Activated effector memory CD4-positive, alpha-beta T cell treated with Interleukin-2 at 50 U/mL for 16 hours (primary cell): ENCODE results near the gene NGFR.
A peak's percentile ranks its signal among the peaks of the same experiment; 100 is the strongest.

Experiments
- DNase-seq: peaks from one replicate; pipeline ENCODE4 v3.0.0-alpha.2; 2020

Gene NGFR

GRCh38 chr17:49494986-49495841 is at the start of gene NGFR:
TSS of gene NGFR (plus strand) at chr17:49495293. CDS start at chr17:49495418, 125 bp downstream.
- peak; percentile 39 for DNase-seq

GRCh38 chr17:49445591-49445990 is 49.5 kb upstream of the NGFR start:
- DNase-seq: no peak

GRCh38 chr17:49447628-49448302 is 47.3 kb upstream of the NGFR start:
- DNase-seq: no peak

GRCh38 chr17:49450181-49450580 is 44.9 kb upstream of the NGFR start:
- no peak for DNase-seq

GRCh38 chr17:49450735-49451134 is 44.4 kb upstream of the NGFR start:
- DNase-seq: no peak

- DNase-seq: no peak
These were observed 42.9 kb upstream of the NGFR start for GRCh38 chr17:49452201-49452600.

- no peak for DNase-seq
These were observed 42.4 kb upstream of the NGFR start for GRCh38 chr17:49452661-49453060.

GRCh38 chr17:49454050-49454449 is 41.0 kb upstream of the NGFR start:
- DNase-seq: no peak

GRCh38 chr17:49455272-49455861 is 39.7 kb upstream of the NGFR start:
- no peak for DNase-seq

GRCh38 chr17:49456183-49456965 is 38.7 kb upstream of the NGFR start:
- DNase-seq: no peak

- DNase-seq: no peak
These were observed 37.2 kb upstream of the NGFR start for GRCh38 chr17:49457564-49458535.

- no peak for DNase-seq
These were observed 35.6 kb upstream of the NGFR start for GRCh38 chr17:49459401-49459984.

GRCh38 chr17:49460401-49460800 is 34.7 kb upstream of the NGFR start:
- DNase-seq: no peak

GRCh38 chr17:49461580-49461979 is 33.5 kb upstream of the NGFR start:
- no peak for DNase-seq

- DNase-seq: no peak
These were observed 31.0 kb upstream of the NGFR start for GRCh38 chr17:49464049-49464448.

GRCh38 chr17:49465331-49465903 is 29.7 kb upstream of the NGFR start:
- DNase-seq: no peak

- DNase-seq: no peak
These were observed 28.7 kb upstream of the NGFR start for GRCh38 chr17:49466436-49466835.

- no peak for DNase-seq
These were observed 27.9 kb upstream of the NGFR start for GRCh38 chr17:49467175-49467574.

GRCh38 chr17:49468811-49469385 is 26.2 kb upstream of the NGFR start:
- DNase-seq: no peak
